ENCODE measurements around the gene ZNF526. TPM values are rescaled to one million over a fixed set of nuclear protein-coding genes. Genes with fewer than 3 reads are reported as not detected.

ZNF526 gene
- total RNA-seq (2011; cell fraction: chromatin; rRNA removed; ENCODE audit: low replicate concordance) = 21.1 and 52.8 TPM in 2 replicates
- total RNA-seq (2011; cell fraction: nucleolus; rRNA removed) = 30.7 and 40.2 TPM in 2 replicates
- 23.1 and 30.6 TPM in 2 replicates for total RNA-seq (2011; cell fraction: nucleoplasm; rRNA removed)
- total RNA-seq (2014; rRNA removed) (8.3 and 11.5 TPM in 2 replicates), total RNA-seq (2014; rRNA removed; fragmentation: Illumina TruSeq; extraction: Trizol) (5.3 and 6.1 TPM in 2 replicates), total RNA-seq (2015; rRNA removed; fragmentation: Illumina TruSeq; extraction: Trizol) (7.6 and 8.2 TPM in 2 replicates), total RNA-seq (2021) (17.9 and 19.9 TPM in 2 replicates), polyA plus RNA-seq (2011; rRNA removed) (4.2 and 8.3 TPM in 2 replicates), polyA plus RNA-seq (2014; fragmentation: Illumina TruSeq; extraction: Trizol) (6.5 and 8.6 TPM in 2 replicates), polyA plus RNA-seq (2014; fragmentation: Nextera tagmentation; extraction: Ambion mirVana) (1 to 10 TPM; 1.3 to 2.2 TPM), polyA plus RNA-seq (2014; rRNA removed) (6.2 and 7.4 TPM in 2 replicates), polyA minus RNA-seq (2011; rRNA and poly(A)+ RNA removed) (10.0 and 13.2 TPM in 2 replicates), Bru-seq, nascent RNA (percentile 89 among the genes with signal in this experiment), BruChase-seq, experiment 1, labeled RNA remaining after a 2-hour chase (percentile 81 among the genes with signal in this experiment), BruChase-seq, experiment 2, labeled RNA remaining after a 6-hour chase (percentile 79 among the genes with signal in this experiment)
- polyA plus RNA-seq (2011; cell fraction: cytosol; rRNA removed) = 5.2 and 8.1 TPM in 2 replicates
- 7.2 and 8.4 TPM in 2 replicates for polyA plus RNA-seq (2011; cell fraction: nucleus; rRNA removed)
- polyA plus RNA-seq (2012) = 8.0 and 13.2 TPM in 2 replicates
- 6.9 TPM in 2 replicates for polyA minus RNA-seq (2011; cell fraction: cytosol; rRNA and poly(A)+ RNA removed)
- polyA minus RNA-seq (2011; cell fraction: nucleus; rRNA and poly(A)+ RNA removed) = 9.0 and 12.9 TPM in 2 replicates
- long read RNA-seq, experiment 1, full-length matches to known transcripts = 15 of 56 reads
- long read RNA-seq, experiment 1, partial matches to known transcripts = 39 of 56 reads
- long read RNA-seq, experiment 1, other reads (novel, unspliced or antisense) = 2 of 56 reads
- long read RNA-seq, experiment 2, full-length matches to known transcripts = 7 of 13 reads
- long read RNA-seq, experiment 2, partial matches to known transcripts = 1 of 13 reads
- long read RNA-seq, experiment 2, other reads (novel, unspliced or antisense) = 5 of 13 reads
- long read RNA-seq, experiment 3, full-length matches to known transcripts = 2 of 5 reads
- long read RNA-seq, experiment 3, partial matches to known transcripts = 0 of 5 reads
- long read RNA-seq, experiment 3, other reads (novel, unspliced or antisense) = 3 of 5 reads

- Histone ChIP-seq H3K36me3 (ENCODE audit: control insufficient read depth, insufficient read depth, low read length) (peaks cover 37% of the 10 kb centered on the region), H3K9me3 (replicated peaks; ENCODE audit: control insufficient read depth, insufficient read depth, low read depth, low read length) (no peaks in the 10 kb centered on the region), H3K79me2 (ENCODE audit: control insufficient read depth, insufficient read depth, low read length) (peaks cover 84% of the 10 kb centered on the region), H3K9me1 (ENCODE audit: control insufficient read depth, insufficient read depth, low read length) (peaks cover 6% of the 10 kb centered on the region), H4K20me1 (replicated peaks; ENCODE audit: control insufficient read depth, insufficient read depth, low read length) (peaks cover 19% of the 10 kb centered on the region), H3K4me2 (ENCODE audit: insufficient read depth, low read length) (peak within 1 kb of the TSS; percentile 87), H3K4me3 (peak within 1 kb of the TSS; percentile 79), H3K27me3 (ENCODE audit: control insufficient read depth in 2 of 2, insufficient read depth in 2 of 2, low read length in 2 of 2) (no peaks in the 10 kb centered on the region), H3K4me1 (replicated peaks in 1 of 2; ENCODE audit: control insufficient read depth in 2 of 2, insufficient read depth in 2 of 2, low read length in 2 of 2) (peaks cover 27 to 55% of the 10 kb centered on the region in 2 experiments), H3K27ac (ENCODE audit: extremely low read depth, low read depth, low read length) (peak within 1 kb of the TSS; percentile 89), H3K9ac (ENCODE audit: insufficient read depth in 1 of 2, low read depth in 2 of 2, low read length in 2 of 2) (peak within 1 kb of the TSS; percentile 91 to 97), H2AFZ (ENCODE audit: low read depth, low read length) (peak within 1 kb of the TSS; percentile 78)
- TSS peak; percentile 92 for BruUV-seq (replicated peaks)
- peak; percentile 91 for ATAC-seq
- peak; percentile 98 to 100 (median 99) for DNase-seq (ENCODE audit: extremely low read depth in 1 of 4, low spot score in 3 of 4)
- intact Hi-C loops (cut with micrococcal nuclease) = loop anchor here (2.0 kb wide), 1 partner anchor 23 kb away; the partner anchor contains the start of gene GSK3A
- ChIA-PET CTCF (ENCODE audit: low intra/inter-chr PET ratio) (no interaction called here), POLR2A (interaction anchor here (0.6 to 3.6 kb wide), 7 partner anchors 9 to 1894 kb away, joined by 3 to 28 read pairs (median 3); no protein-coding TSS in a partner anchor)
- in situ Hi-C loops (cut with MboI) = no loop called here
- WGBS (ENCODE audit: insufficient coverage, low coverage, missing lambda C conversion rate) = 1% methylated on average over 52 of the region's 53 CpGs
- peak; percentile 97 for FAIRE-seq
- TF ChIP-seq ZBTB49 (CRISPR knock-in tag; IDR thresholded peaks at IDR 0.05; ENCODE audit: borderline replicate concordance) = no peak
- TF ChIP-seq BCOR (IDR thresholded peaks at IDR 0.05) = peak; percentile 6; the same call in 1 of the 2 replicates
- TF ChIP-seq GATA2 (CRISPR knock-in tag; IDR thresholded peaks at IDR 0.05) = peak; percentile 84; the same call in 1 of the 2 replicates
- TF ChIP-seq RBBP5 (IDR thresholded peaks at IDR 0.05; ENCODE audit: borderline replicate concordance, insufficient read depth, low read length, poor library complexity, severe bottlenecking) = peak; percentile 92
- no peak for TF ChIP-seq GATAD2B (IDR thresholded peaks at IDR 0.05; ENCODE audit: borderline replicate concordance)
- TF ChIP-seq, protein P1, sequence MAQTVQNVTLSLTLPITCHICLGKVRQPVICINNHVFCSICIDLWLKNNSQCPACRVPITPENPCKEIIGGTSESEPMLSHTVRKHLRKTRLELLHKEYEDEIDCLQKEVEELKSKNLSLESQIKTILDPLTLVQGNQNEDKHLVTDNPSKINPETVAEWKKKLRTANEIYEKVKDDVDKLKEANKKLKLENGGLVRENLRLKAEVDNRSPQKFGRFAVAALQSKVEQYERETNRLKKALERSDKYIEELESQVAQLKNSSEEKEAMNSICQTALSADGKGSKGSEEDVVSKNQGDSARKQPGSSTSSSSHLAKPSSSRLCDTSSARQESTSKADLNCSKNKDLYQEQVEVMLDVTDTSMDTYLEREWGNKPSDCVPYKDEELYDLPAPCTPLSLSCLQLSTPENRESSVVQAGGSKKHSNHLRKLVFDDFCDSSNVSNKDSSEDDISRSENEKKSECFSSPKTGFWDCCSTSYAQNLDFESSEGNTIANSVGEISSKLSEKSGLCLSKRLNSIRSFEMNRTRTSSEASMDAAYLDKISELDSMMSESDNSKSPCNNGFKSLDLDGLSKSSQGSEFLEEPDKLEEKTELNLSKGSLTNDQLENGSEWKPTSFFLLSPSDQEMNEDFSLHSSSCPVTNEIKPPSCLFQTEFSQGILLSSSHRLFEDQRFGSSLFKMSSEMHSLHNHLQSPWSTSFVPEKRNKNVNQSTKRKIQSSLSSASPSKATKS (CRISPR knock-in tag; IDR thresholded peaks at IDR 0.05) = no peak
- TF ChIP-seq HMG20A (CRISPR knock-in tag; conservative IDR thresholded peaks at IDR 0.05) = no peak
- TF ChIP-seq ZNF507 (tag; conservative IDR thresholded peaks at IDR 0.05) = no peak
- TF ChIP-seq KDM2B (CRISPR knock-in tag; IDR thresholded peaks at IDR 0.05) = no peak
- TF ChIP-seq ZNF551 (CRISPR knock-in tag; IDR thresholded peaks at IDR 0.05) = no peak
- TF ChIP-seq SP1 (CRISPR knock-in tag; IDR thresholded peaks at IDR 0.05) = peak; percentile 87
These were observed at the start of gene ZNF526 for GRCh38 chr19:42219812-42220750. Gene ZNF526, plus strand, starts transcription at chr19:42220312. Its CDS starts 4,092 bp downstream, at chr19:42224404.

Data from K562 (cell line).